Measurements from ENCODE around the gene SHANK1.

SHANK1 gene

DNA sequence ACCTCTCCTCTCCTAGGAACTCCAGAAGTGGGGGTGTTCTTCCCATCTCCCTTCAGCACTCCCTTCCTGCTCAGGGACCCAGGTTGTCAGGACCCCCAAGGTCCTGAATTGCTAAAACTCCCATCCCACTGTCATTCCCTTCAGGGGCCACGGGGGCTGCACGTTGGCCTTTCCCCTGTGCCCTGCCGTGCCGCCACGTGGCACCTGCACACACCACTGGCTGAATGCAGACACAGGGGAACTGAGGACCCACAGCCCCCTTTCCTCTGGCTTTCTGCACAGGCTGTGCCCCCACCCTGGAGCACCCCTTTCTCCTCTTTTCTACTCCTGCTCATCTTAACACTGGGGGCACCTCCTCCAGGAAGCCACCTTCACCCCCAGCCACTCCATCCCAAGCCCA lies 9.0 kb downstream of the SHANK1 start:
- Histone ChIP-seq H3K4me1 (ENCODE audit: control insufficient read depth, insufficient read depth, low read length) (no peaks in the 10 kb centered on the region), H3K27ac (ENCODE audit: low read depth, low read length) (no peak overlapping the region), H3K9me3 (ENCODE audit: control insufficient read depth, insufficient read depth, low read length) (no peaks in the 10 kb centered on the region), H3K4me3 (ENCODE audit: low read depth, low read length) (no peak overlapping the region), H3K36me3 (ENCODE audit: control insufficient read depth, insufficient read depth, low read length) (no peaks in the 10 kb centered on the region), H3K27me3 (ENCODE audit: control insufficient read depth, insufficient read depth, low read length) (no peaks in the 10 kb centered on the region; the same call in none of the 2 replicates), H3K9ac (ENCODE audit: low read depth, low read length) (no peak overlapping the region)

- no peak overlapping the region for H3K4me3 ChIP-seq (ENCODE audit: low read depth, low read length)
- no peak overlapping the region for H3K9ac ChIP-seq (ENCODE audit: low read depth, low read length)
- no peaks in the 10 kb centered on the region for H3K4me1 ChIP-seq (ENCODE audit: control insufficient read depth, insufficient read depth, low read length)
- no peaks in the 10 kb centered on the region for H3K9me3 ChIP-seq (ENCODE audit: control insufficient read depth, insufficient read depth, low read length)
- no peak overlapping the region for H3K27ac ChIP-seq (ENCODE audit: low read depth, low read length)
- no peaks in the 10 kb centered on the region; the same call in 1 of the 2 replicates for H3K27me3 ChIP-seq (ENCODE audit: control insufficient read depth, insufficient read depth, low read length)
- no peaks in the 10 kb centered on the region for H3K36me3 ChIP-seq (ENCODE audit: control insufficient read depth, insufficient read depth, low read length)
Observed at GRCh38 chr19:50710094-50710493, 9.5 kb downstream of the SHANK1 start.

DNA sequence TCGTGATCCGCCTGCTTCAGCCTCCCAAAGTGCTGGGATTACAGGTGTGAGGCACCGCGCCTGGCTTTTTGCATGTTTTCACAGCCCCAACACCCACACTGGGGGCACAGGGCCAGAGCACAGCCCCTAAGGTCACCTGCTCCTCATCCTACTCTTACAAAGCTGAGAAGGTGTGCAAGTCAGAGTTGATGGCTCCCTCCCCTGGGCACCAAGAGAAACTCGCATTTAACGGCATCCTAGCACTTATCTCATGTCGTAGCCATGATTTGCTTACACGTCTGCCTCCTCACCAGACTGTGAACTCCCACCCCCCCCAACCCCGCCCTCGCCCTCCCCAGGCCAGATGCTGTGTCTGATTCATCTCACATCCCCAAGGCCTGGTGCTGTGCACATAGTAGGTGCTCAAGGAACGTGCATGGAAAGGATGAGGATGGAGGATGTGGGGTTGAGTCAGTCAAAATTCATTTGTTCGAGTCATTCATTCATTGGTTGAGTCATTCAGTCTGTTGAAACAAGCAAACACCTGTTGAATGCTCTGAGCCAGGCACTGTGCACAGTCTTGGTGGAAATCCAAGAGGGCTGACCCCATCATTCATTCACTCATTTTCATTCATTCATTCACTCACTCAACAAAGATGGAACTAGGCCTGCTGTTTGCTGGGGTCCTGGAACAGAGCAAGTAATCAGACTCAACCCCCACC lies 11.3 kb downstream of the SHANK1 start:
- Histone ChIP-seq H3K27me3 (ENCODE audit: control insufficient read depth, insufficient read depth, low read length) (no peaks in the 10 kb centered on the region), H3K4me1 (ENCODE audit: control insufficient read depth, insufficient read depth, low read length) (no peaks in the 10 kb centered on the region), H3K9me3 (ENCODE audit: control insufficient read depth, insufficient read depth, low read length) (no peaks in the 10 kb centered on the region), H3K36me3 (ENCODE audit: control insufficient read depth, insufficient read depth, low read length) (no peaks in the 10 kb centered on the region), H3K9ac (ENCODE audit: low read depth, low read length) (no peak overlapping the region), H3K4me3 (ENCODE audit: low read depth, low read length) (no peak overlapping the region), H3K27ac (ENCODE audit: low read depth, low read length) (no peak overlapping the region)

DNA sequence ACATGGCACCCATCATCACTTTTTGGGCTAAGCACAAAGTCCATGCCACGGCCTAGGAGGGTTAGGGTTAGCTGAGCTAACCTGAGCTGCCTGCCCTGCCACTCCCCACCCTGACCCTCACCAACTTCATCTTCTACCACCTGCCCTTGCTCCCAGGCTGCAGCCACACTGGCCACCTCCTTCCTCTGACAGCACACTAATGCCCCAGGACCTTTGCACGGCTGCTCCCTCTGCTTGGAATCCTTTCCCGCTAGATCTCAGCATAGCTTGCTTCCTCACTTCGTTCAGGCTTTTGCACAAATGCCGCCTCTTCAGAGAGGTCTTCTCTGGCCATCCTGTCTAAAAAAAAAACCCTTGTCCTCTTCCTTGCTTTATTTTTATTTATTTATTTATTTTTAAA lies 13.2 kb downstream of the SHANK1 start:
- no peak overlapping the region for H3K4me3 ChIP-seq (ENCODE audit: low read depth, low read length)
- no peak overlapping the region for H3K9ac ChIP-seq (ENCODE audit: low read depth, low read length)
- no peaks in the 10 kb centered on the region for H3K36me3 ChIP-seq (ENCODE audit: control insufficient read depth, insufficient read depth, low read length)
- no peaks in the 10 kb centered on the region for H3K9me3 ChIP-seq (ENCODE audit: control insufficient read depth, insufficient read depth, low read length)
- no peak overlapping the region for H3K27ac ChIP-seq (ENCODE audit: low read depth, low read length)
- H3K27me3 ChIP-seq (ENCODE audit: control insufficient read depth, insufficient read depth, low read length) = peaks cover 4% of the 10 kb centered on the region; the same call in 1 of the 2 replicates
- no peaks in the 10 kb centered on the region for H3K4me1 ChIP-seq (ENCODE audit: control insufficient read depth, insufficient read depth, low read length)

DNA sequence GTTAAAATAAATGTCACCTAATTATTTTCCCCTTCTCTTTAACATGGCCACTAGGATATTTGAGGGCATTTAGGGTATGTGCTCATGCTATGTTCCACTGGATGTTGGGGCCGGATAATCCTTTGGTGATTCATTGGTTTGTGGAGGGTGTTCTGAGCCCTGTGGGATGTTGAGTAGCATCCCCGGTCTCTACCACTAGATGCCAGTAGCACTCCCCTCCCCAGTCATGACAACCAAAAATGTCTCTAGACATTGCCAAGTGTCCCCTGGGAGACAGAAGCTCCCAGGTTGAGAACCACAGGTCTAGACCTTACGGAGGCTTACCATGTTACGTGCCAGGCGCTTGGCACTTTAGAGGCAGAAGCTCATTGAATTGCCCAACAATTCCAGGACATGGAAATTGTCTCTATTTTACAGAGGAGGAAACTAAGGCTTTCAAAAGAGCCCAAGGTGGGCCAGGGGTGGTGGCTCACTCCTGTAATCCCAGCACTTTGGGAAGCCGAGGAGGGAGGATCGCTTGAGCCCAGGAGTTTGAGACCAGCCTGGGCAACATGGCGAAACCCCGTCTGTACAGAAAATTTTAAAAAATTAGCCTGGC lies 14.1 kb downstream of the SHANK1 start:
- H3K4me1 ChIP-seq (ENCODE audit: control insufficient read depth, insufficient read depth, low read length) = no peaks in the 10 kb centered on the region
- H3K27me3 ChIP-seq (ENCODE audit: control insufficient read depth, insufficient read depth, low read length) = peaks cover 8% of the 10 kb centered on the region
- no peak overlapping the region for H3K27ac ChIP-seq (ENCODE audit: low read depth, low read length)
- H3K9me3 ChIP-seq (ENCODE audit: control insufficient read depth, insufficient read depth, low read length) = no peaks in the 10 kb centered on the region; the same call in 1 of the 2 replicates
- no peaks in the 10 kb centered on the region for H3K36me3 ChIP-seq (ENCODE audit: control insufficient read depth, insufficient read depth, low read length)
- no peak overlapping the region for H3K4me3 ChIP-seq (ENCODE audit: low read depth, low read length)
- H3K9ac ChIP-seq (ENCODE audit: low read depth, low read length) = no peak overlapping the region

GRCh38 chr19:50703915-50704796 lies 15.4 kb downstream of the SHANK1 start:
- Histone ChIP-seq H3K9ac (ENCODE audit: low read depth, low read length) (no peak overlapping the region), H3K4me3 (ENCODE audit: low read depth, low read length) (no peak overlapping the region), H3K27me3 (ENCODE audit: control insufficient read depth, insufficient read depth, low read length) (peaks cover 20% of the 10 kb centered on the region), H3K4me1 (ENCODE audit: control insufficient read depth, insufficient read depth, low read length) (no peaks in the 10 kb centered on the region), H3K9me3 (ENCODE audit: control insufficient read depth, insufficient read depth, low read length) (no peaks in the 10 kb centered on the region; the same call in 1 of the 2 replicates), H3K36me3 (ENCODE audit: control insufficient read depth, insufficient read depth, low read length) (no peaks in the 10 kb centered on the region), H3K27ac (ENCODE audit: low read depth, low read length) (no peak overlapping the region)

DNA sequence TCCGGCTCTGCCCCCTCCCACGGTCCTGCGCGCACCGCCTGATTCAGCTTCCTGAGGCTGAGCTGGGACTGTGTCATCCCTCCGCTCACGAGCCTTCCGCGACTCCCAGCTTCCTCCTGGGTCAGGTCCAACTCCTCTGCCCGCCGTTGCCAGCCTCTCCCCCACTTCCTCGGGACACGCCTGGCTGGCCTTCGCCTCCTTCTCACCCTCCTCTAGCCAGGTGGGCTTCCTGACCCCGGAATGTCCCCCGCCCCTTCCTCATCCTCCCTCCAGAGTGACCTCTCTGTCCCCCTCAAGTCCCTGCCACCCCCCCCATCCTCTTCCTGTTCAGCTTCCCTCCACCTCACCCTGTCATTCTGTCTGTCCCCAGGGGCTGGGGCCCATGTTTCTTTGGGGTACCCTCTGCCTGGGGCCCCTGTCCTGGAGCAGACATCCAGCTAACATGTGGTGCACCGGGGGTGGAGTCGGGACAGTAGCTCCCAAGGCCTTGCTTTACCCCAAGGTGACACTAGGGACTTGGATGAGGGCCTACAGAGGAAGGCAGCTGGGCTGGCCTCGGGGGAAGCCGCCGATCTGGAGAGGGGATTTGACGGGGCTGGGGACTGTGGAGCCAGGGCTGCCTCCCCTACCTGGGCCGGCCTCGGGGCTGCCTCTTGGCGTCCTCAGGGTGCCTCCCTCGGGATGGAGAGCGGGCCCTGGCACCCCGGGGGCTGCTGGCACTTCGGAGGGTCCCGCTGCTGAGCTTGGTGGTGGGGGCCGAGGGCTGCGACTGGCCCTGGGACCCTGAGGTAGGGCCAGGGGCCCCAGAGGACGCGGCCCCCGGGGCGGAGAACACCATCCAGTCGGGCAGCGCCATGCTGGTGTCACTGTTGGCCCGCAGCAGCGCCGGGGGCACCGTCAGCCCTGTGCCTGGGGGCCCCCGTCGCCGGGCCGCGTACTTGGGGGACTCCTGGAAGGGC lies 16.5 kb downstream of the SHANK1 start:
- Histone ChIP-seq H3K4me1 (ENCODE audit: control insufficient read depth, insufficient read depth, low read length) (no peaks in the 10 kb centered on the region), H3K27me3 (ENCODE audit: control insufficient read depth, insufficient read depth, low read length) (peaks cover 30% of the 10 kb centered on the region), H3K27ac (ENCODE audit: low read depth, low read length) (no peak overlapping the region), H3K4me3 (ENCODE audit: low read depth, low read length) (no peak overlapping the region), H3K9ac (ENCODE audit: low read depth, low read length) (no peak overlapping the region), H3K36me3 (ENCODE audit: control insufficient read depth, insufficient read depth, low read length) (no peaks in the 10 kb centered on the region), H3K9me3 (ENCODE audit: control insufficient read depth, insufficient read depth, low read length) (no peaks in the 10 kb centered on the region; the same call in 1 of the 2 replicates)

DNA sequence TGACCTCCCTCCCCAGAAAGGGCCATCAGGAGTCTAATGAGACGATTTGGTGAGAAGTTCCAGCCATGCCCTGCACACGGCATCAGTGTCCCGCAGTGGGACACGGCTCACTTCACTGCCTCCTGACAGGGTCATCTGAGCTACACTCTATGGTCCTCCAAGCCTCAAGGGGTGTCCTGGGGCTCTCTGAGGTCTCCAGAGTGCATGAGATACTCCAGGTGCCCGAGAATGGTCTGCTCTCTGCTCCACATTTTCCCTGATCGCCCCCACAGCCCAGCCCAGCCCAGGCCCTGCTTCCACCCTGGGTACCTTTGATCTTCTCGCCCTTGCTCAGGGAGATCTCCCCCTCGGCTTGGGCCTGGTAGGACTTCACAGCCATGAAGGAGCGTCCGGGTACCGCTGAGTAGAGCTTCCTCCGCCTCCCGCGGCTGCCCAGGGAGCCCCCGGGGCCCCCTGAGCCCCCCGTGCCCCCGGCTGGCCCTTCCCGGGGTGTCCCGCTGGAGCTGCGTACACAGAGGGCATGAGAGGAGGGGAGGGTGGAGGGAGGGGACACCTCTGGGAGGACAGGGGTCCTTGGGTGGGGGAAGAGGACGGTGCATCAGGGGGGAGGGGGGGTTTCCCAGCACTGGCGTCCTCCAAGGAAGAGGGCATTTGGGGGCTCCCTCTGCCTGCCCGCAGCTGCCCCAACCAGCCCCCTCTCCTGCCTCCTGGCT lies 17.3 kb downstream of the SHANK1 start:
- H3K4me1 ChIP-seq (ENCODE audit: control insufficient read depth, insufficient read depth, low read length) = no peaks in the 10 kb centered on the region
- peaks cover 38% of the 10 kb centered on the region for H3K27me3 ChIP-seq (ENCODE audit: control insufficient read depth, insufficient read depth, low read length)
- H3K4me3 ChIP-seq (ENCODE audit: low read depth, low read length) = no peak overlapping the region
- H3K9me3 ChIP-seq (ENCODE audit: control insufficient read depth, insufficient read depth, low read length) = no peaks in the 10 kb centered on the region; the same call in 1 of the 2 replicates
- H3K9ac ChIP-seq (ENCODE audit: low read depth, low read length) = no peak overlapping the region
- no peak overlapping the region for H3K27ac ChIP-seq (ENCODE audit: low read depth, low read length)
- no peaks in the 10 kb centered on the region for H3K36me3 ChIP-seq (ENCODE audit: control insufficient read depth, insufficient read depth, low read length)

DNA sequence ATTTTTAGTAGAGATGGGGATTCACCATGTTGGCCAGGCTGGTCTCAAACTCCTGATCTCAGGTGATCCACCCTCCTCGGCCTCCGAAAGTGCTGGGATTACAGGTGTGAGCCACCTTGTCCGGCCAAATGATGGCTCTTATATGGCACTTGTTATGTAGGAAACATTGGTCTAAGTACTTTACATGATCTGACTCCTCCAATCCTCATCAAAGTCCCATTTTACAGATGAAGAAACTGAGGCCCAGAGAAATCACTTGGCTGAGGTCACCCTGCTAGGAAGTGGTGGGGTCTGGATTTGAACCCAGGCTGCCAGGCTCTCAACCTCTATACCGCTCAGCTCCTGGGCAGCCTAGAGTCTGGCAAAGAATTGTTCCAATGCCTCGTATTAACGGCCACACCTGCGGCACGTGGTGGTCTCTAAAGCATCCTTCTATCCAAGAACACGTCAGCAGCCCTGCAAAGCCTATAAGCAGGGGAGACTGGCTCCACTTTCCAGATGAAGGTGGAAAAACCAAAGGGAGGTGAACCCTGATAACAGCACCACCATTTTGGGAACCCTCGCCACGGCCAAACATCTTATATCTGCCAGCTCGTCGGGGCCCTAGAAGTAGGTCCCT lies 18.1 kb downstream of the SHANK1 start:
- peaks cover 45% of the 10 kb centered on the region for H3K27me3 ChIP-seq (ENCODE audit: control insufficient read depth, insufficient read depth, low read length)
- no peaks in the 10 kb centered on the region; the same call in 1 of the 2 replicates for H3K9me3 ChIP-seq (ENCODE audit: control insufficient read depth, insufficient read depth, low read length)
- H3K9ac ChIP-seq (ENCODE audit: low read depth, low read length) = no peak overlapping the region
- no peaks in the 10 kb centered on the region for H3K36me3 ChIP-seq (ENCODE audit: control insufficient read depth, insufficient read depth, low read length)
- no peak overlapping the region for H3K4me3 ChIP-seq (ENCODE audit: low read depth, low read length)
- no peaks in the 10 kb centered on the region for H3K4me1 ChIP-seq (ENCODE audit: control insufficient read depth, insufficient read depth, low read length)
- H3K27ac ChIP-seq (ENCODE audit: low read depth, low read length) = no peak overlapping the region

All from HUES48 (cell line).